Brain microvascular endothelial cell (primary cell): ENCODE results near the gene SCAPER.

Experiments used
- DNase-seq: peaks from one replicate; pipeline ENCODE4 v3.0.0-alpha.2; 2020
- H3K27ac ChIP-seq: fragments of 250-450 bp; sonication (Bioruptor Pico); 2 replicates; pipeline ENCODE4 v1.5.1; 2020; ENCODE audit warnings: mild to moderate bottlenecking, moderate library complexity
- H3K27me3 ChIP-seq: fragments of 250-450 bp; sonication (Bioruptor Pico); replicated peaks from 2 replicates; pipeline ENCODE4 v1.5.1; 2020; ENCODE audit warnings: mild to moderate bottlenecking
- H3K36me3 ChIP-seq: fragments of 250-450 bp; sonication (Bioruptor Pico); replicated peaks from 2 replicates; pipeline ENCODE4 v1.5.1; 2020; ENCODE audit warnings: mild to moderate bottlenecking
- H3K4me3 ChIP-seq: 2 replicates; pipeline ENCODE4 v1.5.1; 2011; ENCODE audit warnings: low read depth, mild to moderate bottlenecking, control low read depth, low read length, moderate library complexity
- CTCF ChIP-seq: IDR thresholded peaks from 2 replicates; pipeline ENCODE4 v1.5.1; 2011; ENCODE audit warnings: low read depth, mild to moderate bottlenecking, moderate library complexity, low read length, control low read depth, inconsistent platforms; ENCODE audit errors: missing control alignments
- in situ Hi-C: cut with HindIII; loops from 2 replicates; pipeline ENCODE4 v1.10.0; 2017; ENCODE audit warnings: low sequenced_read_pairs, low pct_ligation_motif_present

Gene SCAPER

GRCh38 chr15:76667943-76668715, 237.0 kb downstream of the SCAPER start:
- DNase-seq = no peak
- no peak for TF ChIP-seq CTCF
- H3K4me3 ChIP-seq = no peak overlapping the region
- H3K36me3 ChIP-seq = no peaks in the 10 kb centered on the region
- no peaks in the 10 kb centered on the region for H3K27me3 ChIP-seq
- in situ Hi-C loops = no loop called here
- H3K27ac ChIP-seq = no peak overlapping the region

GRCh38 chr15:76664895-76665294, 240.2 kb downstream of the SCAPER start:
- no peak for TF ChIP-seq CTCF
- Histone ChIP-seq H3K27ac (no peak overlapping the region), H3K36me3 (no peaks in the 10 kb centered on the region), H3K27me3 (no peaks in the 10 kb centered on the region), H3K4me3 (no peak overlapping the region)
- in situ Hi-C loops = no loop called here
- DNase-seq = no peak

- TF ChIP-seq CTCF = no peak
- Histone ChIP-seq H3K27me3 (no peaks in the 10 kb centered on the region), H3K4me3 (no peak overlapping the region), H3K36me3 (no peaks in the 10 kb centered on the region), H3K27ac (no peak overlapping the region)
- no peak for DNase-seq
- in situ Hi-C loops = no loop called here
Measured at GRCh38 chr15:76664411-76664810, 240.7 kb downstream of the SCAPER start.

- no peak overlapping the region for H3K27ac ChIP-seq
- DNase-seq = no peak
- in situ Hi-C loops = no loop called here
- no peaks in the 10 kb centered on the region for H3K36me3 ChIP-seq
- no peak overlapping the region for H3K4me3 ChIP-seq
- H3K27me3 ChIP-seq = no peaks in the 10 kb centered on the region
- TF ChIP-seq CTCF = no peak
Measured at GRCh38 chr15:76663529-76663928, 241.6 kb downstream of the SCAPER start.

GRCh38 chr15:76648732-76649444, 256.3 kb downstream of the SCAPER start:
- H3K4me3 ChIP-seq = no peak overlapping the region
- no peaks in the 10 kb centered on the region for H3K27me3 ChIP-seq
- TF ChIP-seq CTCF = no peak
- in situ Hi-C loops = no loop called here
- DNase-seq = no peak
- H3K27ac ChIP-seq = no peak overlapping the region
- no peaks in the 10 kb centered on the region for H3K36me3 ChIP-seq
